ENCODE measurements around the gene PARD3.

DNA sequence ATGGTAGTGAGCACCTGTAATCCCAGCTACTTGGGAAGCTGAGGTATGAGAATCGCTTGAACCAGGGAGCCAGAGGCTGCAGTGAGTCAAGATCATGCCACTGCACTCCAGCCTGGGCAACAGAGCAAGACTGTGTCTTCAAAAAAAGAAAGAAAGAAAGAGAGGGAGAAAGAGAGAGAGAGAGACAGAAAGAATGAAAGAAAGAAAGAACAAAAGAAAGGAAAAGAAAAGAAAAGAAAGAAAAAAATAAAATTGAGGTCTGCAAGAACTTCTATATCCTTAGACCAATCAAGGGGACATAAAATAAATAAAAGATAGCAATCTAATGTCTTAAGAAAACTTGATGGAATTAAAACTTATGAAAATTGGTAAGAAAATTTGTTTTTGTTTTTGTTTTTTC is 34.9 kb upstream of the PARD3 start:
- no peak for TF ChIP-seq POLR2A (IDR thresholded peaks at IDR 0.05)
- TF ChIP-seq, protein P1, sequence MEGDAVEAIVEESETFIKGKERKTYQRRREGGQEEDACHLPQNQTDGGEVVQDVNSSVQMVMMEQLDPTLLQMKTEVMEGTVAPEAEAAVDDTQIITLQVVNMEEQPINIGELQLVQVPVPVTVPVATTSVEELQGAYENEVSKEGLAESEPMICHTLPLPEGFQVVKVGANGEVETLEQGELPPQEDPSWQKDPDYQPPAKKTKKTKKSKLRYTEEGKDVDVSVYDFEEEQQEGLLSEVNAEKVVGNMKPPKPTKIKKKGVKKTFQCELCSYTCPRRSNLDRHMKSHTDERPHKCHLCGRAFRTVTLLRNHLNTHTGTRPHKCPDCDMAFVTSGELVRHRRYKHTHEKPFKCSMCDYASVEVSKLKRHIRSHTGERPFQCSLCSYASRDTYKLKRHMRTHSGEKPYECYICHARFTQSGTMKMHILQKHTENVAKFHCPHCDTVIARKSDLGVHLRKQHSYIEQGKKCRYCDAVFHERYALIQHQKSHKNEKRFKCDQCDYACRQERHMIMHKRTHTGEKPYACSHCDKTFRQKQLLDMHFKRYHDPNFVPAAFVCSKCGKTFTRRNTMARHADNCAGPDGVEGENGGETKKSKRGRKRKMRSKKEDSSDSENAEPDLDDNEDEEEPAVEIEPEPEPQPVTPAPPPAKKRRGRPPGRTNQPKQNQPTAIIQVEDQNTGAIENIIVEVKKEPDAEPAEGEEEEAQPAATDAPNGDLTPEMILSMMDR (IDR thresholded peaks at IDR 0.05), result no peak
